ENCODE data around the gene FADS1.

FADS1 gene

GRCh38 chr11:61827571-61828378 is 11.0 kb upstream of the FADS1 start, which contains the start of gene FADS2:
TSS of gene FADS2 (plus strand) at chr11:61828300. CDS start at chr11:61828391, 91 bp downstream.
- DNase-seq (ENCODE audit: low read depth in 3 of 3): peak; percentile 46 to 76 (median 56)

- DNase-seq (ENCODE audit: low read depth in 3 of 3): no peak
Observed at GRCh38 chr11:61826930-61827570, 10.2 kb upstream of the FADS1 start.

- no peak for DNase-seq (ENCODE audit: low read depth in 3 of 3)
Observed at GRCh38 chr11:61820174-61820573, 3.4 kb upstream of the FADS1 start.

GRCh38 chr11:61817471-61818202 is 834 bp upstream of the FADS1 start:
- no peak for DNase-seq (ENCODE audit: low read depth in 3 of 3)

- peak; percentile 21 to 54 (median 41) for DNase-seq (ENCODE audit: low read depth in 3 of 3)
Observed at GRCh38 chr11:61815790-61816735, 740 bp downstream of the FADS1 start.

- peak; percentile 32 to 43 (median 34) for DNase-seq (ENCODE audit: low read depth in 3 of 3)
Observed at GRCh38 chr11:61814958-61815789, 1.6 kb downstream of the FADS1 start.

GRCh38 chr11:61814247-61814957 is 2.4 kb downstream of the FADS1 start:
- DNase-seq (ENCODE audit: low read depth in 3 of 3): no peak

- DNase-seq (ENCODE audit: low read depth in 3 of 3): no peak
Observed at GRCh38 chr11:61812736-61813411, 3.9 kb downstream of the FADS1 start.

- DNase-seq (ENCODE audit: low read depth in 3 of 3): no peak
Observed at GRCh38 chr11:61811831-61812230, 5.0 kb downstream of the FADS1 start.

- DNase-seq (ENCODE audit: low read depth in 3 of 3): no peak
Observed at GRCh38 chr11:61810671-61811175, 6.1 kb downstream of the FADS1 start.

- no peak for DNase-seq (ENCODE audit: low read depth in 3 of 3)
Observed at GRCh38 chr11:61806785-61807184, 10.0 kb downstream of the FADS1 start.

- DNase-seq (ENCODE audit: low read depth in 3 of 3): no peak
Observed at GRCh38 chr11:61805146-61805545, 11.7 kb downstream of the FADS1 start.

- DNase-seq (ENCODE audit: low read depth in 3 of 3): no peak
Observed at GRCh38 chr11:61803889-61804647, 12.7 kb downstream of the FADS1 start.

GRCh38 chr11:61802605-61803004 is 14.2 kb downstream of the FADS1 start:
- DNase-seq (ENCODE audit: low read depth in 3 of 3): no peak

- no peak for DNase-seq (ENCODE audit: low read depth in 3 of 3)
Observed at GRCh38 chr11:61800331-61801281, 16.2 kb downstream of the FADS1 start.

- no peak for DNase-seq (ENCODE audit: low read depth in 3 of 3)
Observed at GRCh38 chr11:61799665-61800284, 17.0 kb downstream of the FADS1 start.
